Natural killer cell treated with Interleukin-12 subunit alpha and Interleukin-12 subunit beta and Interleukin-15 and Interleukin-18, amount 100 ng/mL, for 72 hours (primary cell): Measurements from ENCODE around the gene KCTD8. TPM values are rescaled to one million over a fixed set of nuclear protein-coding genes. Genes with fewer than 3 reads are reported as not detected.

ENCODE experiments used
- ATAC-seq, 2 donors: fragments of 150-1000 bp; cut with Tn5 transposase in 1 of 2; sonication (Bioruptor Pico), chemical (Tn5 transposase) in 1 of 2; 2 replicates each; pipeline ENCODE4 v1.10.0; 2021
- DNase-seq: peaks from one replicate; pipeline ENCODE4 v3.0.0; 2022; ENCODE audit warnings: low spot score
- H3K27ac Mint-ChIP-seq, 2 donors: 1 replicate in 1 of 2; 2 replicates in 1 of 2; pipeline ENCODE4 v1.8.0; 2022; ENCODE audit warnings: mixed read lengths in 2 of 2, mild to moderate bottlenecking in 1 of 2, moderate library complexity in 1 of 2
- H3K27me3 Mint-ChIP-seq, 2 donors: 1 replicate in 1 of 2; 2 replicates in 1 of 2; pipeline ENCODE4 v1.8.0; 2022; ENCODE audit warnings: mixed read lengths in 2 of 2
- H3K36me3 Mint-ChIP-seq: one replicate; pipeline ENCODE4 v1.8.0; 2022; ENCODE audit warnings: mixed read lengths
- H3K4me1 Mint-ChIP-seq, 2 donors: 1 replicate in 1 of 2; 2 replicates in 1 of 2; pipeline ENCODE4 v1.8.0; 2022; ENCODE audit warnings: low read depth in 2 of 2, mixed read lengths in 2 of 2, mild to moderate bottlenecking in 1 of 2
- H3K4me3 Mint-ChIP-seq: one replicate; pipeline ENCODE4 v1.8.0; 2022; ENCODE audit warnings: mixed read lengths
- H3K9me3 Mint-ChIP-seq: 2 replicates; pipeline ENCODE4 v1.8.0; 2022; ENCODE audit warnings: mixed read lengths
- total RNA-seq, 2 donors: library from RNA; stranded (reverse); gene quantifications; one replicate each; pipeline ENCODE4 v1.2.3, GENCODE V29; 2022

The KCTD8 gene
- total RNA-seq, 2 donors from 2014 or later: not detected

GRCh38 chr4:44422912-44423311 is 25.7 kb downstream of the KCTD8 start:
- ATAC-seq: no peak
- no peak overlapping the region for H3K27ac Mint-ChIP-seq
- peaks cover 9% of the 10 kb centered on the region for H3K9me3 Mint-ChIP-seq
- no peak for DNase-seq
- H3K4me3 Mint-ChIP-seq: no peak overlapping the region
- no peaks in the 10 kb centered on the region for H3K27me3 Mint-ChIP-seq
- no peaks in the 10 kb centered on the region for H3K4me1 Mint-ChIP-seq
- no peaks in the 10 kb centered on the region for H3K36me3 Mint-ChIP-seq

GRCh38 chr4:44421330-44422065 is 27.1 kb downstream of the KCTD8 start:
- H3K27me3 Mint-ChIP-seq: no peaks in the 10 kb centered on the region
- peaks cover 10% of the 10 kb centered on the region for H3K9me3 Mint-ChIP-seq
- no peak for DNase-seq
- H3K4me1 Mint-ChIP-seq: no peaks in the 10 kb centered on the region
- H3K27ac Mint-ChIP-seq: no peak overlapping the region
- no peaks in the 10 kb centered on the region for H3K36me3 Mint-ChIP-seq
- no peak overlapping the region for H3K4me3 Mint-ChIP-seq
- no peak for ATAC-seq

- no peak for ATAC-seq
- no peak for DNase-seq
- H3K4me3 Mint-ChIP-seq: no peak overlapping the region
- H3K27me3 Mint-ChIP-seq: no peaks in the 10 kb centered on the region
- no peak overlapping the region for H3K27ac Mint-ChIP-seq
- H3K9me3 Mint-ChIP-seq: peaks cover 18% of the 10 kb centered on the region
- H3K4me1 Mint-ChIP-seq: no peaks in the 10 kb centered on the region
- no peaks in the 10 kb centered on the region for H3K36me3 Mint-ChIP-seq
Observed at GRCh38 chr4:44415251-44415650, 33.4 kb downstream of the KCTD8 start.

- Mint-ChIP-seq H3K36me3 (no peaks in the 10 kb centered on the region), H3K4me3 (no peak overlapping the region), H3K27ac (no peak overlapping the region), H3K4me1 (no peaks in the 10 kb centered on the region), H3K9me3 (peaks cover 11% of the 10 kb centered on the region), H3K27me3 (no peaks in the 10 kb centered on the region)
- DNase-seq (no peak), ATAC-seq (no peak)
Observed at GRCh38 chr4:44368413-44369167, 80.0 kb downstream of the KCTD8 start.

- Mint-ChIP-seq H3K27me3 (no peaks in the 10 kb centered on the region), H3K4me1 (no peaks in the 10 kb centered on the region)
- no peak for DNase-seq
Observed at GRCh38 chr4:44354172-44354571, 94.4 kb downstream of the KCTD8 start.

GRCh38 chr4:44351069-44351468 is 97.5 kb downstream of the KCTD8 start:
- ATAC-seq (no peak), DNase-seq (no peak)
- Mint-ChIP-seq H3K27ac (no peak overlapping the region), H3K4me3 (no peak overlapping the region), H3K4me1 (no peaks in the 10 kb centered on the region), H3K27me3 (no peaks in the 10 kb centered on the region), H3K36me3 (no peaks in the 10 kb centered on the region), H3K9me3 (peaks cover 22% of the 10 kb centered on the region)

More at GRCh38 chr4:44354172-44354571, 94.4 kb downstream of the KCTD8 start:
- Mint-ChIP-seq H3K27ac (no peak overlapping the region), H3K4me3 (no peak overlapping the region), H3K9me3 (peaks cover 18% of the 10 kb centered on the region), H3K36me3 (no peaks in the 10 kb centered on the region)
- no peak for ATAC-seq

GRCh38 chr4:44342800-44343199 is 105.8 kb downstream of the KCTD8 start:
- no peak overlapping the region for H3K27ac Mint-ChIP-seq
- no peak overlapping the region for H3K4me3 Mint-ChIP-seq
- peaks cover 12% of the 10 kb centered on the region for H3K9me3 Mint-ChIP-seq
- ATAC-seq (no peak), DNase-seq (no peak)
- H3K27me3 Mint-ChIP-seq: no peaks in the 10 kb centered on the region
- no peaks in the 10 kb centered on the region for H3K4me1 Mint-ChIP-seq
- H3K36me3 Mint-ChIP-seq: no peaks in the 10 kb centered on the region

- Mint-ChIP-seq H3K4me3 (no peak overlapping the region), H3K4me1 (no peaks in the 10 kb centered on the region), H3K36me3 (no peaks in the 10 kb centered on the region), H3K27me3 (no peaks in the 10 kb centered on the region), H3K27ac (no peak overlapping the region), H3K9me3 (peaks cover 7% of the 10 kb centered on the region)
- ATAC-seq: no peak
- DNase-seq: no peak
Observed at GRCh38 chr4:44326741-44327140, 121.9 kb downstream of the KCTD8 start.

- Mint-ChIP-seq H3K36me3 (peaks cover 6% of the 10 kb centered on the region), H3K27me3 (no peaks in the 10 kb centered on the region), H3K27ac (no peak overlapping the region), H3K4me3 (no peak overlapping the region), H3K9me3 (peaks cover 12% of the 10 kb centered on the region), H3K4me1 (no peaks in the 10 kb centered on the region)
- ATAC-seq: no peak
- no peak for DNase-seq
Observed at GRCh38 chr4:44320833-44321232, 127.8 kb downstream of the KCTD8 start.

GRCh38 chr4:44319129-44319528 is 129.5 kb downstream of the KCTD8 start:
- H3K27ac Mint-ChIP-seq: no peak overlapping the region
- DNase-seq: no peak
- peaks cover 12% of the 10 kb centered on the region for H3K9me3 Mint-ChIP-seq
- ATAC-seq: no peak
- no peaks in the 10 kb centered on the region for H3K4me1 Mint-ChIP-seq
- no peak overlapping the region for H3K4me3 Mint-ChIP-seq
- no peaks in the 10 kb centered on the region for H3K27me3 Mint-ChIP-seq
- H3K36me3 Mint-ChIP-seq: peaks cover 6% of the 10 kb centered on the region

GRCh38 chr4:44313702-44314101 is 134.9 kb downstream of the KCTD8 start:
- H3K36me3 Mint-ChIP-seq: peaks cover 6% of the 10 kb centered on the region

GRCh38 chr4:44287505-44287904 is 161.1 kb downstream of the KCTD8 start:
- Mint-ChIP-seq H3K27me3 (no peaks in the 10 kb centered on the region), H3K4me1 (no peaks in the 10 kb centered on the region), H3K9me3 (peaks cover 33% of the 10 kb centered on the region), H3K27ac (no peak overlapping the region), H3K36me3 (no peaks in the 10 kb centered on the region), H3K4me3 (no peak overlapping the region)
- ATAC-seq: no peak
- no peak for DNase-seq

More at GRCh38 chr4:44313702-44314101, 134.9 kb downstream of the KCTD8 start:
- Mint-ChIP-seq H3K27me3 (no peaks in the 10 kb centered on the region), H3K9me3 (peaks cover 17% of the 10 kb centered on the region), H3K4me1 (no peaks in the 10 kb centered on the region), H3K4me3 (no peak overlapping the region), H3K27ac (no peak overlapping the region)
- no peak for DNase-seq
- no peak for ATAC-seq

- H3K27me3 Mint-ChIP-seq: no peaks in the 10 kb centered on the region
- H3K27ac Mint-ChIP-seq: no peak overlapping the region
- H3K4me3 Mint-ChIP-seq: no peak overlapping the region
- ATAC-seq: no peak
- H3K9me3 Mint-ChIP-seq: peaks cover 22% of the 10 kb centered on the region
- no peak for DNase-seq
- no peaks in the 10 kb centered on the region for H3K4me1 Mint-ChIP-seq
- H3K36me3 Mint-ChIP-seq: no peaks in the 10 kb centered on the region
Observed at GRCh38 chr4:44279469-44279868, 169.1 kb downstream of the KCTD8 start.

GRCh38 chr4:44279066-44279465 is 169.5 kb downstream of the KCTD8 start:
- Mint-ChIP-seq H3K36me3 (no peaks in the 10 kb centered on the region), H3K4me1 (no peaks in the 10 kb centered on the region), H3K9me3 (peaks cover 18% of the 10 kb centered on the region), H3K27ac (no peak overlapping the region), H3K27me3 (no peaks in the 10 kb centered on the region), H3K4me3 (no peak overlapping the region)
- DNase-seq (no peak), ATAC-seq (no peak)
